GM06990 (cell line): ENCODE data around the gene CTTNBP2.

ENCODE experiments used
- DNase-seq: peaks from one replicate; pipeline ENCODE4 v3.0.0-alpha.2; 2011; ENCODE audit not compliant: insufficient read length; ENCODE audit errors: extremely low read depth
- H3K27me3 ChIP-seq: replicated peaks from 2 replicates; pipeline ENCODE4 v1.6.0; 2011; ENCODE audit warnings: low read length; ENCODE audit not compliant: control insufficient read depth, insufficient read depth
- H3K36me3 ChIP-seq: 2 replicates; pipeline ENCODE4 v1.5.1; 2011; ENCODE audit warnings: low read length; ENCODE audit not compliant: control insufficient read depth, insufficient read depth
- H3K4me3 ChIP-seq: replicated peaks from 2 replicates; pipeline ENCODE4 v1.5.1; 2011; ENCODE audit warnings: low read depth, mild to moderate bottlenecking, control low read depth, low read length
- CTCF ChIP-seq: IDR thresholded peaks from 2 replicates; pipeline ENCODE4 v1.5.1; 2011; ENCODE audit warnings: low read length, control low read depth, mild to moderate bottlenecking, inconsistent platforms; ENCODE audit not compliant: insufficient read depth, poor library complexity, severe bottlenecking

CTTNBP2 gene

GRCh38 chr7:117755136-117755535 is 118.1 kb downstream of the CTTNBP2 start:
- Histone ChIP-seq H3K27me3 (peaks cover 1% of the 10 kb centered on the region; the same call in 1 of the 2 replicates), H3K4me3 (no peak overlapping the region), H3K36me3 (no peaks in the 10 kb centered on the region)
- DNase-seq: no peak
- TF ChIP-seq CTCF: no peak

- H3K27me3 ChIP-seq: peaks cover 1% of the 10 kb centered on the region; the same call in 1 of the 2 replicates
- H3K4me3 ChIP-seq: no peak overlapping the region
- TF ChIP-seq CTCF: no peak
- DNase-seq: no peak
- H3K36me3 ChIP-seq: no peaks in the 10 kb centered on the region
These were observed 121.5 kb downstream of the CTTNBP2 start for GRCh38 chr7:117751775-117752174.

GRCh38 chr7:117750612-117751563 is 122.4 kb downstream of the CTTNBP2 start:
- DNase-seq: no peak
- Histone ChIP-seq H3K27me3 (peaks cover 1% of the 10 kb centered on the region; the same call in 1 of the 2 replicates), H3K36me3 (no peaks in the 10 kb centered on the region), H3K4me3 (no peak overlapping the region)
- TF ChIP-seq CTCF: peak; percentile 37

DNA sequence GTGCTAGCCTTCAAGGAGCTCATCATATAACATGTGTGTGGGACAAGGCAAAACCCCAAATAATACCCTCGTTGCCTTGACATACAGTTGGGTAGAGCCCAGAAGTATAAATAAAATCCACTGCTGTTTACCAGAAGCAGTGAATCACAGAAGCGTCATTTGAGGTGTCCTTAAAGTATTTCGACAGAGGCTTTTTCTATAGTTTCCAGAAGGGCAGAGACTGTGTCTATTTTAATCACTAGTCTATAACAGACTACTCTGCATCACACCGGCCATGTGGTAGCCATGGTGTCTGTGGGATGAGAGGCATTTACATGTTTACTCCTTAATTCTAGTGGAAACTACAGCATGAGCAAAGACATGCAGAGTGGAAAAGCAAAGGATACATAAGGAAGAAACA is 131.3 kb downstream of the CTTNBP2 start:
- Histone ChIP-seq H3K4me3 (no peak overlapping the region), H3K36me3 (no peaks in the 10 kb centered on the region), H3K27me3 (no peaks in the 10 kb centered on the region; the same call in 1 of the 2 replicates)
- no peak for DNase-seq
- no peak for TF ChIP-seq CTCF

DNA sequence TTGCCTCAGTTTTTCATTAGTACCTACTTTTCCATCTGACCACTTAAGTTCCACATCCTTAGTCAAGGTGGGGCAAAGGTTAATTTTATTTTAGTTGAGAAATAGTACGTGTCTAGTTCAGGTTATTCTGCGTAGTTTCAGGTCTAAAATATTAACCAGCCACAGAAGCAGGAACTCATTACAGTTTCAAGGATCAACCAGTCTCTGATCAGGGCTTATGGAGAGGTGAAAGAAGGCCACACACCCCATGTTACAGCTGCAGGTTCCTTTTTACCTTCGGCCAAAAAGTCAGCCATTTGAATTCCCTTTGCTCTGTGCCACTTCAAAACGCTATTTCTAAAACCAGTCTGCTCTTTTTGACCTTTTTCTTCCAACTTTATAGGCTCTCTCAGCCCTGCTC is 134.2 kb downstream of the CTTNBP2 start:
- DNase-seq: no peak
- no peaks in the 10 kb centered on the region; the same call in 1 of the 2 replicates for H3K27me3 ChIP-seq
- no peak for TF ChIP-seq CTCF
- no peaks in the 10 kb centered on the region for H3K36me3 ChIP-seq
- no peak overlapping the region for H3K4me3 ChIP-seq

- no peak for TF ChIP-seq CTCF
- H3K27me3 ChIP-seq: no peaks in the 10 kb centered on the region; the same call in 1 of the 2 replicates
- no peak overlapping the region for H3K4me3 ChIP-seq
- no peaks in the 10 kb centered on the region for H3K36me3 ChIP-seq
- no peak for DNase-seq
These were observed 135.3 kb downstream of the CTTNBP2 start for GRCh38 chr7:117737926-117738325.
